PFSK-1 (cell line): ENCODE data around the gene PCSK2.

Experiments used
- POLR2AphosphoS5 ChIP-seq: IDR thresholded peaks from 2 replicates; pipeline ENCODE4 v1.6.1; 2012; ENCODE audit warnings: low read depth, mild to moderate bottlenecking, control low read depth, low read length, moderate library complexity
- TF ChIP-seq, protein P1 (sequence below), 2 experiments: IDR thresholded peaks; 2 replicates each; pipeline versions ENCODE4 v1.6.1 to v1.8.0; 2011 to 2012; ENCODE audit warnings: low read depth in 2 of 2, low read length in 2 of 2, control low read depth in 1 of 2, inconsistent platforms in 1 of 2, mild to moderate bottlenecking in 1 of 2, moderate library complexity in 1 of 2; ENCODE audit not compliant: insufficient read depth in 1 of 2

GRCh38 chr20:17524560-17524959 lies 297.7 kb downstream of the PCSK2 start:
- no peak for TF ChIP-seq POLR2AphosphoS5
- TF ChIP-seq, protein P1, sequence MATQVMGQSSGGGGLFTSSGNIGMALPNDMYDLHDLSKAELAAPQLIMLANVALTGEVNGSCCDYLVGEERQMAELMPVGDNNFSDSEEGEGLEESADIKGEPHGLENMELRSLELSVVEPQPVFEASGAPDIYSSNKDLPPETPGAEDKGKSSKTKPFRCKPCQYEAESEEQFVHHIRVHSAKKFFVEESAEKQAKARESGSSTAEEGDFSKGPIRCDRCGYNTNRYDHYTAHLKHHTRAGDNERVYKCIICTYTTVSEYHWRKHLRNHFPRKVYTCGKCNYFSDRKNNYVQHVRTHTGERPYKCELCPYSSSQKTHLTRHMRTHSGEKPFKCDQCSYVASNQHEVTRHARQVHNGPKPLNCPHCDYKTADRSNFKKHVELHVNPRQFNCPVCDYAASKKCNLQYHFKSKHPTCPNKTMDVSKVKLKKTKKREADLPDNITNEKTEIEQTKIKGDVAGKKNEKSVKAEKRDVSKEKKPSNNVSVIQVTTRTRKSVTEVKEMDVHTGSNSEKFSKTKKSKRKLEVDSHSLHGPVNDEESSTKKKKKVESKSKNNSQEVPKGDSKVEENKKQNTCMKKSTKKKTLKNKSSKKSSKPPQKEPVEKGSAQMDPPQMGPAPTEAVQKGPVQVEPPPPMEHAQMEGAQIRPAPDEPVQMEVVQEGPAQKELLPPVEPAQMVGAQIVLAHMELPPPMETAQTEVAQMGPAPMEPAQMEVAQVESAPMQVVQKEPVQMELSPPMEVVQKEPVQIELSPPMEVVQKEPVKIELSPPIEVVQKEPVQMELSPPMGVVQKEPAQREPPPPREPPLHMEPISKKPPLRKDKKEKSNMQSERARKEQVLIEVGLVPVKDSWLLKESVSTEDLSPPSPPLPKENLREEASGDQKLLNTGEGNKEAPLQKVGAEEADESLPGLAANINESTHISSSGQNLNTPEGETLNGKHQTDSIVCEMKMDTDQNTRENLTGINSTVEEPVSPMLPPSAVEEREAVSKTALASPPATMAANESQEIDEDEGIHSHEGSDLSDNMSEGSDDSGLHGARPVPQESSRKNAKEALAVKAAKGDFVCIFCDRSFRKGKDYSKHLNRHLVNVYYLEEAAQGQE (IDR thresholded peaks at IDR 0.05; ENCODE audit: insufficient read depth in 1 of 2, low read depth in 2 of 2, low read length in 2 of 2): no peak
